ENCODE data around the gene TSPAN1. TPM values are rescaled to one million over a fixed set of nuclear protein-coding genes. Genes with fewer than 3 reads are reported as not detected.

The TSPAN1 gene
- total RNA-seq, 5 donors from 2014 or later (not counting 1 experiment from before 2014, with no cell fraction given) = 0.53 to 0.54 TPM; not detected in 3

GRCh38 chr1:46169811-46170454 is 5.0 kb upstream of the TSPAN1 start:
- Mint-ChIP-seq H3K27me3 (peaks cover 4 to 8% of the 10 kb centered on the region in 2 donors), H3K36me3 (no peaks in the 10 kb centered on the region), H3K27ac (no peak overlapping the region), H3K4me1 (peaks cover 17 to 18% (median 17%) of the 10 kb centered on the region in 3 donors), H3K9me3 (no peaks in the 10 kb centered on the region), H3K4me3 (no peak overlapping the region)
- ATAC-seq (replicated peaks in 1 of 4) = no peak
- CTCF ChIA-PET = interaction anchor here in 1 of 2 donors (0.5 kb wide), 1 partner anchor 116 kb away, joined by 4 read pairs; no protein-coding TSS in a partner anchor
- peaks cover 0 to 33% of the 10 kb centered on the region in 2 experiments for H3K27me3 ChIP-seq (replicated peaks in 1 of 2; ENCODE audit: control insufficient read depth in 2 of 2, extremely low read depth in 1 of 2, insufficient read depth in 2 of 2, low read length in 1 of 2)
- H3K4me3 ChIP-seq (ENCODE audit: control insufficient read depth in 1 of 2, extremely low read depth in 1 of 2, low read length in 1 of 2) = no peak overlapping the region
- H3K4me1 ChIP-seq (ENCODE audit: control insufficient read depth in 1 of 2, extremely low read depth in 1 of 2, insufficient read depth in 2 of 2, low read length in 2 of 2) = peaks cover 3 to 19% of the 10 kb centered on the region in 2 experiments
- POLR2A ChIA-PET = no interaction called here
- no CpG with 5 or more reads among the region's 3 CpGs for WGBS (ENCODE audit: insufficient coverage)
- no peaks in the 10 kb centered on the region for H3K9me3 ChIP-seq
- no peak overlapping the region for H3K27ac ChIP-seq (ENCODE audit: low read length)
- H3K36me3 ChIP-seq (ENCODE audit: control insufficient read depth in 2 of 2, extremely low read depth in 1 of 2, insufficient read depth in 1 of 2, low read length in 1 of 2) = no peaks in the 10 kb centered on the region
- no peak for DNase-seq

- Histone ChIP-seq H3K36me3 (ENCODE audit: control insufficient read depth in 2 of 2, extremely low read depth in 1 of 2, insufficient read depth in 1 of 2, low read length in 1 of 2) (no peaks in the 10 kb centered on the region), H3K27me3 (replicated peaks in 1 of 2; ENCODE audit: control insufficient read depth in 2 of 2, extremely low read depth in 1 of 2, insufficient read depth in 2 of 2, low read length in 1 of 2) (peaks cover 0 to 29% of the 10 kb centered on the region in 2 experiments), H3K4me3 (ENCODE audit: control insufficient read depth in 1 of 2, extremely low read depth in 1 of 2, low read length in 1 of 2) (no peak overlapping the region), H3K9me3 (no peaks in the 10 kb centered on the region), H3K4me1 (ENCODE audit: control insufficient read depth in 1 of 2, extremely low read depth in 1 of 2, insufficient read depth in 2 of 2, low read length in 2 of 2) (peaks cover 3 to 14% of the 10 kb centered on the region in 2 experiments), H3K27ac (ENCODE audit: low read length) (no peak overlapping the region)
- H3K27me3 Mint-ChIP-seq = peaks cover 4 to 8% of the 10 kb centered on the region in 2 donors
- ATAC-seq (replicated peaks in 1 of 4) (no peak), DNase-seq (no peak)
- H3K36me3 Mint-ChIP-seq = no peaks in the 10 kb centered on the region
- ChIA-PET CTCF (no interaction called here), POLR2A (no interaction called here)
- H3K4me1 Mint-ChIP-seq = peaks cover 13 to 15% (median 14%) of the 10 kb centered on the region in 3 donors
- no peaks in the 10 kb centered on the region for H3K9me3 Mint-ChIP-seq
- no peak overlapping the region for H3K27ac Mint-ChIP-seq
- H3K4me3 Mint-ChIP-seq = no peak overlapping the region
- WGBS (ENCODE audit: insufficient coverage) = 80% methylated on average over 7 of the region's 8 CpGs
Observed at GRCh38 chr1:46171351-46171750, 3.5 kb upstream of the TSPAN1 start.

GRCh38 chr1:46171871-46172270 is 3.0 kb upstream of the TSPAN1 start:
- Mint-ChIP-seq H3K9me3 (no peaks in the 10 kb centered on the region), H3K36me3 (no peaks in the 10 kb centered on the region), H3K4me3 (no peak overlapping the region), H3K27me3 (peaks cover 4 to 8% of the 10 kb centered on the region in 2 donors), H3K27ac (no peak overlapping the region), H3K4me1 (peaks cover 9 to 10% (median 9%) of the 10 kb centered on the region in 3 donors)
- Histone ChIP-seq H3K36me3 (ENCODE audit: control insufficient read depth in 2 of 2, extremely low read depth in 1 of 2, insufficient read depth in 1 of 2, low read length in 1 of 2) (no peaks in the 10 kb centered on the region), H3K27ac (ENCODE audit: low read length) (no peak overlapping the region), H3K27me3 (replicated peaks in 1 of 2; ENCODE audit: control insufficient read depth in 2 of 2, extremely low read depth in 1 of 2, insufficient read depth in 2 of 2, low read length in 1 of 2) (peaks cover 0 to 24% of the 10 kb centered on the region in 2 experiments), H3K4me1 (ENCODE audit: control insufficient read depth in 1 of 2, extremely low read depth in 1 of 2, insufficient read depth in 2 of 2, low read length in 2 of 2) (peaks cover 3 to 9% of the 10 kb centered on the region in 2 experiments), H3K9me3 (no peaks in the 10 kb centered on the region), H3K4me3 (ENCODE audit: control insufficient read depth in 1 of 2, extremely low read depth in 1 of 2, low read length in 1 of 2) (no peak overlapping the region)
- ChIA-PET CTCF (no interaction called here), POLR2A (no interaction called here)
- no peak for DNase-seq
- WGBS (ENCODE audit: insufficient coverage) = 73% methylated on average over 3 of the region's 6 CpGs
- ATAC-seq (replicated peaks in 1 of 4) = no peak

- DNase-seq (no peak), ATAC-seq (replicated peaks in 1 of 4) (no peak)
- no peak overlapping the region for H3K27ac ChIP-seq (ENCODE audit: low read length)
- Mint-ChIP-seq H3K27ac (no peak overlapping the region), H3K4me3 (no peak overlapping the region), H3K9me3 (no peaks in the 10 kb centered on the region), H3K27me3 (peaks cover 4 to 8% of the 10 kb centered on the region in 2 donors), H3K36me3 (no peaks in the 10 kb centered on the region), H3K4me1 (peaks cover 4 to 6% (median 5%) of the 10 kb centered on the region in 3 donors)
- H3K4me1 ChIP-seq (ENCODE audit: control insufficient read depth in 1 of 2, extremely low read depth in 1 of 2, insufficient read depth in 2 of 2, low read length in 2 of 2) = peaks cover 3 to 4% of the 10 kb centered on the region in 2 experiments
- no peaks in the 10 kb centered on the region for H3K36me3 ChIP-seq (ENCODE audit: control insufficient read depth in 2 of 2, extremely low read depth in 1 of 2, insufficient read depth in 1 of 2, low read length in 1 of 2)
- peaks cover 0 to 20% of the 10 kb centered on the region in 2 experiments for H3K27me3 ChIP-seq (replicated peaks in 1 of 2; ENCODE audit: control insufficient read depth in 2 of 2, extremely low read depth in 1 of 2, insufficient read depth in 2 of 2, low read length in 1 of 2)
- POLR2A ChIA-PET = no interaction called here
- no peak overlapping the region for H3K4me3 ChIP-seq (ENCODE audit: control insufficient read depth in 1 of 2, extremely low read depth in 1 of 2, low read length in 1 of 2)
- no peaks in the 10 kb centered on the region for H3K9me3 ChIP-seq
- WGBS (ENCODE audit: insufficient coverage) = 96% methylated on average over 2 of the region's 4 CpGs
- CTCF ChIA-PET = no interaction called here
Observed at GRCh38 chr1:46172321-46172720, 2.6 kb upstream of the TSPAN1 start.

- H3K27me3 ChIP-seq (replicated peaks in 1 of 2; ENCODE audit: control insufficient read depth in 2 of 2, extremely low read depth in 1 of 2, insufficient read depth in 2 of 2, low read length in 1 of 2) = peaks cover 0 to 17% of the 10 kb centered on the region in 2 experiments
- POLR2A ChIA-PET = no interaction called here
- H3K36me3 ChIP-seq (ENCODE audit: control insufficient read depth in 2 of 2, extremely low read depth in 1 of 2, insufficient read depth in 1 of 2, low read length in 1 of 2) = no peaks in the 10 kb centered on the region
- Mint-ChIP-seq H3K27ac (no peak overlapping the region), H3K9me3 (no peaks in the 10 kb centered on the region), H3K4me3 (no peak overlapping the region), H3K4me1 (no peaks in the 10 kb centered on the region), H3K27me3 (peaks cover 4 to 5% of the 10 kb centered on the region in 2 donors), H3K36me3 (no peaks in the 10 kb centered on the region)
- no peak for DNase-seq
- H3K4me3 ChIP-seq (ENCODE audit: control insufficient read depth in 1 of 2, extremely low read depth in 1 of 2, low read length in 1 of 2) = no peak overlapping the region
- H3K9me3 ChIP-seq = no peaks in the 10 kb centered on the region
- no peak overlapping the region for H3K27ac ChIP-seq (ENCODE audit: low read length)
- CTCF ChIA-PET = no interaction called here
- H3K4me1 ChIP-seq (ENCODE audit: control insufficient read depth in 1 of 2, extremely low read depth in 1 of 2, insufficient read depth in 2 of 2, low read length in 2 of 2) = no peaks in the 10 kb centered on the region
- no CpG with 5 or more reads among the region's 4 CpGs for WGBS (ENCODE audit: insufficient coverage)
- no peak for ATAC-seq (replicated peaks in 1 of 4)
Observed at GRCh38 chr1:46173361-46173856, 1.5 kb upstream of the TSPAN1 start.

- H3K9me3 ChIP-seq = no peaks in the 10 kb centered on the region
- ChIA-PET CTCF (no interaction called here), POLR2A (no interaction called here)
- Mint-ChIP-seq H3K27ac (no peak overlapping the region), H3K27me3 (peaks cover 3 to 4% of the 10 kb centered on the region in 2 donors), H3K4me3 (no peak overlapping the region), H3K4me1 (no peaks in the 10 kb centered on the region), H3K36me3 (no peaks in the 10 kb centered on the region), H3K9me3 (no peaks in the 10 kb centered on the region)
- H3K27ac ChIP-seq (ENCODE audit: low read length) = no peak overlapping the region
- peaks cover 0 to 18% of the 10 kb centered on the region in 2 experiments for H3K27me3 ChIP-seq (replicated peaks in 1 of 2; ENCODE audit: control insufficient read depth in 2 of 2, extremely low read depth in 1 of 2, insufficient read depth in 2 of 2, low read length in 1 of 2)
- WGBS (ENCODE audit: insufficient coverage) = 60% methylated on average over 1 of the region's 3 CpGs
- H3K4me1 ChIP-seq (ENCODE audit: control insufficient read depth in 1 of 2, extremely low read depth in 1 of 2, insufficient read depth in 2 of 2, low read length in 2 of 2) = peaks cover 0 to 2% of the 10 kb centered on the region in 2 experiments
- ATAC-seq (replicated peaks in 1 of 4) (no peak), DNase-seq (no peak)
- H3K36me3 ChIP-seq (ENCODE audit: control insufficient read depth in 2 of 2, extremely low read depth in 1 of 2, insufficient read depth in 1 of 2, low read length in 1 of 2) = no peaks in the 10 kb centered on the region
- H3K4me3 ChIP-seq (ENCODE audit: control insufficient read depth in 1 of 2, extremely low read depth in 1 of 2, low read length in 1 of 2) = no peak overlapping the region
Observed at GRCh38 chr1:46175243-46175642, 356 bp downstream of the TSPAN1 start.
